CD4-positive, alpha-beta T cell treated with Interleukin-4 for 4 hours (primary cell): Measurements from ENCODE around the gene GATC.

Experiments used
- DNase-seq: peaks from one replicate; pipeline ENCODE4 v3.0.0-alpha.2; 2020

GATC gene, protein sequence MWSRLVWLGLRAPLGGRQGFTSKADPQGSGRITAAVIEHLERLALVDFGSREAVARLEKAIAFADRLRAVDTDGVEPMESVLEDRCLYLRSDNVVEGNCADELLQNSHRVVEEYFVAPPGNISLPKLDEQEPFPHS

GRCh38 chr12:120445911-120446843 is at the start of gene GATC, which contains the start of gene TRIAP1:
TSS of gene GATC (plus strand) at chr12:120446444. CDS start at chr12:120446481, 37 bp downstream.
TSS of gene TRIAP1 (minus strand) at chr12:120446384. CDS start at chr12:120446372, 12 bp downstream.
- DNase-seq, result peak; percentile 83

DNA sequence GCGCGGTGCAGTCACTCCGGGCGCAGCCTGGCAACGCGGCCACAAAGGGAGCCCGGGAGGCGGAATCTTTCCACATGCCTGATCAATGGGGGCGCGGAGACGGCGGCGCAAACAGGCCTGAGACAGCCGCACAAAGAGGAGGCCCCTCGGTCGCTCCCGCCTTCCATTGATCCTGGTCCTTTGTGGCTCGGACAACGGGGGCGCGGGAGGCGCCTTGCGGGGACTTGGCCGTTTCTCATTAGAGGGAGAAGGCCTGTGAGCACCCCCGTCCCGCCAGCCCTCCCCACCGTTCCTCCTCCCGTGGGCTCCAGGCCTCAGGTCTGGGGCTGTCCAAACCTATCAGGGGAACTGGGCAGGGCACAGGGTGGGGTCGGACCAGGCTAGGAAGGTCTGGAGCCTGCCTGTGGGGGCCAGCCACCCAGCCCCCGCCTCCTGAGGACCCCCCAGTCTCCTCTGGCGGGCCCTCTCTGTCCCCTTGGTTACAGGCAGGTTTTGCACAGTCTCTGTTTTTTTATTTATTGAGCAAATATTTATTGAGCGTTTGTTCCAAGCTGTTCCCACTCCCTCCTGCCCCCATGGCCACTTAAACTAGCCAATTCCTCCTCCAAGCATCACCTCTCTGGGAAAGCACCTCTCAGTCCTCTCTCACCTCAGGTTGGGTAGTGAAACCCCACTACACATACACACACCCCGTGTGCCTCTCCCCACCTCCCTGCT is 48.3 kb upstream of the GATC start:
- no peak for DNase-seq

DNA sequence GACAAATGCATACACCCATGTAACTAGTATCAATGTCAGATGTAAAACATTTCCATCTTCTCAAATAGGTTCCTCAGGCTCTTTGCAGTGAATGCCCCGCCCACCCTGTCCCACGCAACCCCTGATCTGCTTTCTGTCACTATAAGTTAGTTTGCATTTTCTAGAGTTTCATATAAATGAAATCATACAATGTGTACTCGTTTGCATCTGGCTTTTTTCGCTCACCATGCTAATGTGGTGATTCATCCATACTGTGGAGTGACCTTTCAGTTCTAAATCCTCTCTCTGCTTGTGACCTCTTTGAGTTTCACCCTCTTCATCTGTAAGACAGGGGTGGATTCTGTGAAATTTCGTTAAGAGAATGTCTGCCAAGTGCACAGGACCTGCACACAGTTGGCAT is 46.7 kb upstream of the GATC start:
- no peak for DNase-seq

GRCh38 chr12:120402217-120402616 is 44.0 kb upstream of the GATC start:
- DNase-seq, result no peak

DNA sequence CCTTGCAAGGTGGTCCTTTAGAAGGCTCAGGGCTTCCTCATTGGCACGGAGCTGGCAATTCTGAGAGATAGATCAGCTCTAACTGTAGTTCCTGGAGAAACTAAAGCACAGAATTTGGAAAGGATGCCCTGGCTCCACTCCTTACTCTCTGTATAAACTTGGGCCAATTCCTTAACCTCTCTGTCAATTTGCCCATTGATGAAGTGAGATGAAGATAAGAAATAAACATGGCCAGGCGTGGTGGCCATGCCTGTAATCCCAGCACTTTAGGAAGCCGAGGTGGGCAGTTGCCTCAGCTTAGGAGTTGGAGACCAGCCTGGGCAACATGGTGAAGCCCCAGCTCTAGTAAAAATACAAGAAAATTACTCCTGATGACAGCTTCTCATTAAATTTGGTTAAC is 42.4 kb upstream of the GATC start:
- no peak for DNase-seq

GRCh38 chr12:120404271-120404670 is 42.0 kb upstream of the GATC start:
- DNase-seq, result no peak

DNA sequence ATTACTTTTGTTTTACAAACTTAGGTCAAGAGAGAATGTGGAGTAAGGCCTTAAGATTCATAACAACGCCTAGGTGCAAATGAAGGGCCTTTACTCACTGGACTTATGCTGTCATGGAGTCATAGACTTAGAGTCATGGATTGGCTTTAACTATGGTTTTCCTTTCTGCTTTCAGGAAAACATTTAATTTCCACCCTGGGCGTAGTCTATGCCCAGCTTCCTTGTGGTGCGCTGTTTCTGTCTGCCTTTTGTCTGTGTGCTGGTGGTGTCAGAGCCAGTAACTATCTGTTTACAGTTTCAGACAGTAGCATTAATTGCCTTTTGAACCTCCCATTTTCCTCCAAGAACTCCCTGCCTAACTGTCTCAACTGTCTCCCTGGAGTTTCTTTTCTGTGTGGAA is 40.2 kb upstream of the GATC start:
- DNase-seq, result no peak

DNA sequence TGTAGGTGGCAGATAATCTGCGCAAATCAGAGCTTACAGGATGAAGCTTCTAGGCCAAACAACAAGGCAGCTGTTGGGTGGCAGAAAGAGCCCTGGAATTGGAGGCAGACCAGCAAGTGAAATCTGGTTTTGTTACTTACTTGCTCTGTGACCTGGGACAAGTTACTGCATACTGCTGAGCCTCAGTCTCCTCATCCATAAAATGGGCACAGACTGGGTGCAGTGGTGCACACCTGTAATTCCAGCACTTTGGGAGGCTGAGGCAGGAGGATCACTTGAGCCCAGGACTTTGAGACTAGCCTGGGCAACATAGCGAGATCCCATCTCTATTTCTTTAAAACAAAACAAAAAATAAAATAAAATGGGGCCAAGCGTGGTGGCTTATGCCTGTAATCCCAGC is 39.7 kb upstream of the GATC start:
- no peak for DNase-seq

- DNase-seq, result no peak
Observed at GRCh38 chr12:120408771-120409170, 37.5 kb upstream of the GATC start.

- no peak for DNase-seq
Observed at GRCh38 chr12:120412421-120412820, 33.8 kb upstream of the GATC start.

GRCh38 chr12:120413901-120414695 is 32.1 kb upstream of the GATC start:
- DNase-seq, result no peak

GRCh38 chr12:120416490-120417216 is 29.6 kb upstream of the GATC start:
- no peak for DNase-seq

DNA sequence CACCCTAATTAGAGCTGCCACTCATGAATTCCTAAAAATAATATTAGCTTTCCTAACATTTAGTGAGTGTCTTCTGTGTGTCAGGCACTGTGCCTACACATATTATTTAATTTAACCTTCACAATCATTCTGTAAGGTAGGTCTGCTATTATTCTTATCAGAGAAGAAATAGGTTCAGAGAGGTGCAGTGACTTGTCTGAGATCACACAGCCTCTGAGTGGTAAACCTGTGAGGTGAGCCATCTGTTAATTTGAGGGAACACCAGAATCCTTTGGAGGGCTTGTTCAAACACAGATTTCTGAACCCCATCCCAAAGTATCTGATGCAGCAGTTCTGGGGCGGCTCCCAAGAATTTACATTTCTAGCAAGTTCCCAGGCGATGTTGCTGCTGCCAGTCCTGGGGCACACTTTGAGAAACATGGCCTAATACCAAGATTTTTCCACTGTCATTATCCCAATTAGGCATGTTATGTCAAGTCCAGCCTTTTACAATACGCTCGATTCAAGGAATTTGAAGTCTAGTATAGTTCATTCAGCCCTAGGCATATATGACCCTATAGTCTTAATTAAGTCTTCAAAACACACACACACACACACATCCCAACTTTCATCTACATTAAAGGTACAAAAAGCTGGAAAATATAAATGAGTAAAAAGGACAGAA is 28.2 kb upstream of the GATC start:
- no peak for DNase-seq

DNA sequence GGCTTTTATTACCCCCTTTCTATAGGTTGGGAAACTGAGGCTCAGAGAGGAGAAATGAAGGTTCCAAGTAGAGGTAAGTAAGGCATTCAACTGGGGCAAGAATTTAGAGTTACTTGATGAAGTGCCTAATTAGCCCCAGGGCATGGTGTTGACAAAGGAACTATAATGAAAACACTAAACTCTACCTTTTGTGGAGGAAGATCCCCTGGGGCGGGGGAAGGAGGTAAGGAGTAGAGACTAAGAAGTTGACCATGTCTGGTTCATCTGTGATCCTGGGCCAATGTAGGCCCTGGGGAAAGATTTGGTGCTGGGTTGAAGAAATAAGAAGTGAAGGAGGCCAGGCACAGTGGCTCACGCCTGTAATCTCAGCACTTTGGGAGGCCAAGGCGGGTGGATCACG is 24.5 kb upstream of the GATC start:
- no peak for DNase-seq

DNA sequence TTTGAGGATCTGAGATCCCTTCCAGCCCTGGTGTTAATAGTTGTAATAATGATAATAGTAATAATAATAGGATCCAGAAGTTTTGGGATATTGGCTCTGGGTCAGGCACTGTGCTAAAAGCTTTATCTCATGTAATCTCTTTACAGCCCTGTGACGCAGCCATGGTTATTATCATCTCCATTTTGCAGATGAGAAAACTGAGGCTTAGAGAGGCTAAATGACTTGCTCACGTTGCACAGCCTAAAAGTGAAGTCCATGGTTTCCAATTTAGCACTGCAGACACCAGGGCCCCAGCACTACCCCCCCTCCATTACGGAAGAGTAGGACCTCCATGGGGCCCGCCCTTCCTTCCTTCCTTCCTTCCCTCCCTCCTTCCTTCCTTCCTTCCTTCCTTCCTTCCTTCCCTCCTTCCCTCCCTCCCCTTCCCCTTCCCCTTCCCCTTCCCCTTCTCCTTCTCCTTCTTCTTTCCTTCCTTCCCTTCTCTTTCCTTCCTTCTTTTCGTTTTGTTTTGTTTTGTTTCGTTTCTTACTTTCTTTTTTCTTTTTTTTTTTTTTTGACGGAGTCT is 23.3 kb upstream of the GATC start:
- DNase-seq, result no peak

DNA sequence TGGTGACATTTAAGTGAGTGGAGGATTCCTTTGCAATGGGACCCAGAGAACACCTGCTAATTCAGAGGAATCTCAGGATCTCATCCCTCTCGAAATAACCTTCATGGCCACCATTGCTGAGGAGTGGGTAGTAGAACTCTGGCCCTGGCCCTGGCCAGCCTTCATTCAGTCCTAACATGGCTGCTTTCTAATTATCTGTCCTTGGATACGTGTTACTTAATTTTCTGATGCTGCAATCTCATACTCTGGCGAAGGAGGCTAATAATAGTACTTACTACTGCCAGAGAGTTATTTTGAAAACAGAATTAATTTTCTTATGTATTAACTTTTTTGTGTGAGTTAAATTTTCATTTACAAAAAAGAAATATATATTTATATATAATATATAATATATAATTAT is 20.4 kb upstream of the GATC start:
- DNase-seq, result no peak

GRCh38 chr12:120428597-120429229 is 17.5 kb upstream of the GATC start:
- no peak for DNase-seq

- no peak for DNase-seq
Observed at GRCh38 chr12:120429368-120429767, 16.9 kb upstream of the GATC start.

GRCh38 chr12:120432772-120433525 is 13.3 kb upstream of the GATC start:
- no peak for DNase-seq
